K562 (cell line): Measurements from ENCODE around the gene TBC1D5. TPM values are rescaled to one million over a fixed set of nuclear protein-coding genes. Genes with fewer than 3 reads are reported as not detected.

Experiments used
- ATAC-seq: fragments of 200-7000 bp; cut with Tn5 transposase; 3 replicates; pipeline ENCODE4 v1.9.1; 2020; ENCODE audit warnings: moderate library complexity
- BruUV-seq: library from RNA; stranded (reverse); fragments of 400-500 nt; replicated peaks from 2 replicates; lab custom pipeline; 2021; lab: Mats Ljungman, UMichigan
- CTCF ChIA-PET: fragments of 300-600 bp; formaldehyde crosslinking; extraction: SDS; loops from one replicate; lab custom pipeline; 2021; ENCODE audit warnings: low intra/inter-chr PET ratio; lab: Yijun Ruan, JAX
- POLR2A ChIA-PET: fragments of 300-600, 350-650 bp; sonication (Branson Sonifier 250); formaldehyde crosslinking; extraction: SDS; loops from one replicate; lab custom pipeline; 2021; ENCODE audit warnings: antibody characterized with exemption, inconsistent platforms; lab: Yijun Ruan, JAX
- DNase-seq, 4 experiments: peaks; one replicate each; pipeline versions ENCODE4 v3.0.0 to v3.0.0-alpha.2; 2011 to 2018; ENCODE audit warnings: low spot score in 3 of 4, mixed read lengths in 3 of 4; ENCODE audit errors: extremely low read depth in 1 of 4
- FAIRE-seq: peaks from 2 replicates; lab custom pipeline; 2011; peaks lifted over from hg19 to GRCh38; lab: Jason Lieb, UNC
- H2AFZ ChIP-seq: 2 replicates; pipeline ENCODE4 v1.6.0; 2011; ENCODE audit warnings: low read depth, low read length, control low read depth, inconsistent platforms
- H3K27ac ChIP-seq: fragments of 200-600 bp; 3 replicates; pipeline ENCODE4 v1.8.0; 2011; ENCODE audit warnings: low read depth, mild to moderate bottlenecking, control low read depth, inconsistent platforms, low read length, moderate library complexity, mixed read lengths; ENCODE audit errors: extremely low read depth
- H3K27me3 ChIP-seq, 2 experiments: fragments of 300-600 bp in 1 of 2; 2 replicates in 1 of 2; 3 replicates in 1 of 2; pipeline versions ENCODE4 v1.6.0 to v1.8.0; 2011; ENCODE audit warnings: inconsistent platforms in 2 of 2, low read length in 2 of 2, mild to moderate bottlenecking in 1 of 2, mixed read lengths in 1 of 2, moderate library complexity in 1 of 2; ENCODE audit not compliant: control insufficient read depth in 2 of 2, insufficient read depth in 2 of 2
- H3K36me3 ChIP-seq: fragments of 300-600 bp; 3 replicates; pipeline ENCODE4 v1.8.0; 2011; ENCODE audit warnings: mild to moderate bottlenecking, low read length, inconsistent platforms; ENCODE audit not compliant: control insufficient read depth, insufficient read depth
- H3K4me1 ChIP-seq, 2 experiments: fragments of 200-600 bp in 1 of 2; replicated peaks in 1 of 2; 2 replicates in 1 of 2; 3 replicates in 1 of 2; pipeline versions ENCODE4 v1.5.1 to v1.8.0; 2011; ENCODE audit warnings: inconsistent platforms in 2 of 2, low read length in 2 of 2, mild to moderate bottlenecking in 1 of 2, mixed read lengths in 1 of 2, moderate library complexity in 1 of 2; ENCODE audit not compliant: control insufficient read depth in 2 of 2, insufficient read depth in 2 of 2
- H3K4me2 ChIP-seq: 2 replicates; pipeline ENCODE4 v1.6.1; 2011; ENCODE audit warnings: low read length, control low read depth, inconsistent platforms, mixed read lengths; ENCODE audit not compliant: insufficient read depth
- H3K4me3 ChIP-seq: fragments of 200-600 bp; sonication (generic), shearing (Covaris generic); 2 replicates; pipeline ENCODE4 v1.5.1; 2016; ENCODE audit warnings: control low read depth, inconsistent platforms
- H3K79me2 ChIP-seq: fragments of 200-600 bp; 3 replicates; pipeline ENCODE4 v1.8.0; 2011; ENCODE audit warnings: low read length, inconsistent platforms; ENCODE audit not compliant: control insufficient read depth, insufficient read depth
- H3K9ac ChIP-seq, 2 experiments: 2 replicates each; pipeline versions ENCODE4 v1.6.0 to v1.6.1; 2011; ENCODE audit warnings: low read depth in 2 of 2, low read length in 2 of 2, control low read depth in 1 of 2, inconsistent platforms in 1 of 2, mild to moderate bottlenecking in 1 of 2, mixed read lengths in 1 of 2; ENCODE audit not compliant: insufficient read depth in 1 of 2
- H3K9me1 ChIP-seq: one replicate; pipeline ENCODE4 v1.6.0; 2011; ENCODE audit warnings: inconsistent platforms, mild to moderate bottlenecking, low read length, moderate library complexity; ENCODE audit not compliant: control insufficient read depth, insufficient read depth
- H3K9me3 ChIP-seq: replicated peaks from 2 replicates; pipeline ENCODE4 v1.5.1; 2011; ENCODE audit warnings: low read depth, low read length, inconsistent platforms; ENCODE audit not compliant: control insufficient read depth, insufficient read depth
- H4K20me1 ChIP-seq: replicated peaks from 2 replicates; pipeline ENCODE4 v1.6.1; 2011; ENCODE audit warnings: low read length, inconsistent platforms, mixed read lengths; ENCODE audit not compliant: control insufficient read depth, insufficient read depth
- EHMT2 ChIP-seq: fragments of 450-650 bp; IDR thresholded peaks from 2 replicates; pipeline ENCODE4 v1.6.1; 2018; ENCODE audit warnings: antibody characterized with exemption
- PKNOX1 ChIP-seq: fragments of 450-650 bp; IDR thresholded peaks from 2 replicates; pipeline ENCODE4 v1.6.1; 2016
- WGBS: fragments of 100-300 bp; shearing (Covaris generic); methylation state at CpG from one replicate; pipeline ENCODE4 v1.1.6; 2016; ENCODE audit warnings: low coverage, mixed read lengths; ENCODE audit not compliant: insufficient coverage; ENCODE audit errors: missing lambda C conversion rate; 5-methylcytosine and 5-hydroxymethylcytosine counted together
- in situ Hi-C: fragments of 300-500 bp; cut with MboI; formaldehyde crosslinking; loops from 4 replicates; pipeline ENCODE4 v1.15.0; 2018; ENCODE audit warnings: inconsistent platforms, mixed read lengths
- intact Hi-C: fragments of 100-400 bp; cut with micrococcal nuclease; formaldehyde crosslinking; loops from 2 replicates; pipeline ENCODE4 v1.14.2; 2022
- polyA plus RNA-seq, 8 experiments: library from polyadenylated mRNA; depleted of rRNA in 4 of 8; stranded (reverse) in 5 of 8; unstranded in 3 of 8; fragments of >200 nt; fragmentation: Nextera tagmentation in 2 of 8; fragmentation: Illumina TruSeq in 1 of 8; extraction: Ambion mirVana in 2 of 8; extraction: Trizol in 1 of 8; gene quantifications; 2 replicates each; pipeline versions ENCODE4 v1.2.1 to v1.2.3, GENCODE V29; 2011 to 2014; ENCODE audit warnings: inconsistent platforms in 1 of 8, missing spikeins in 1 of 8
- total RNA-seq, 7 experiments: library from RNA; depleted of rRNA in 6 of 7; stranded (reverse); fragments of >200 nt in 6 of 7; fragmentation: Illumina TruSeq in 2 of 7; extraction: Trizol in 2 of 7; gene quantifications; 2 replicates each; pipeline versions ENCODE4 v1.2.1 to v1.2.3, GENCODE V29; 2011 to 2021; ENCODE audit warnings: low replicate concordance in 1 of 7

TBC1D5 gene
- total and polyA plus RNA-seq, 9 of the 15 experiments (the other 6 are each of a cell fraction or from before 2014, with no cell fraction given) = 2.9 to 38.1 (median 25.6) TPM

GRCh38 chr3:17138246-17139039 is 604.0 kb downstream of the TBC1D5 start:
- intact Hi-C loops (no loop called here), in situ Hi-C loops (no loop called here)
- FAIRE-seq = peak; percentile 11
- CTCF ChIA-PET = no interaction called here
- Histone ChIP-seq H3K4me3 (no peak overlapping the region), H3K9me1 (no peaks in the 10 kb centered on the region), H3K4me1 (no peaks in the 10 kb centered on the region), H3K4me2 (no peak overlapping the region), H2AFZ (no peak overlapping the region), H3K9me3 (no peaks in the 10 kb centered on the region), H3K36me3 (no peaks in the 10 kb centered on the region), H4K20me1 (no peaks in the 10 kb centered on the region), H3K27me3 (peaks cover 45 to 89% of the 10 kb centered on the region in 2 experiments), H3K27ac (no peak overlapping the region), H3K9ac (no peak overlapping the region), H3K79me2 (no peaks in the 10 kb centered on the region)
- POLR2A ChIA-PET = interaction anchor here (0.6 to 0.8 kb wide), 5 partner anchors 13 to 150 kb away, joined by 3 read pairs; no protein-coding TSS in a partner anchor
- no TSS peak for BruUV-seq
- TF ChIP-seq EHMT2 (no peak), PKNOX1 (peak; percentile 31; the same call in 1 of the 2 replicates)
- WGBS = 1% methylated on average over 7 of the region's 7 CpGs
- DNase-seq = no peak
- no peak for ATAC-seq
